Measurements from ENCODE around the gene TMEM126B.
"Not testable (repeated sequence)": the region's sequence is repeated elsewhere in the genome, so short reads cannot be mapped to it uniquely, and the experiment has no call there.

Gene TMEM126B

GRCh38 chr11:85663753-85664614 is 35.6 kb downstream of the TMEM126B start:
- peaks cover 43% of the 10 kb centered on the region for H3K4me1 Mint-ChIP-seq (ENCODE audit: low read depth)
- H3K9me3 Mint-ChIP-seq: no peaks in the 10 kb centered on the region
- peak overlapping the region; percentile 98 for H3K27ac Mint-ChIP-seq
- H3K4me3 Mint-ChIP-seq: peak overlapping the region; percentile 99
- no peaks in the 10 kb centered on the region for H3K27me3 Mint-ChIP-seq
- H3K36me3 Mint-ChIP-seq (ENCODE audit: low read depth): peaks cover 50% of the 10 kb centered on the region

- Mint-ChIP-seq H3K27ac (peak within 1 kb of the TSS; percentile 98), H3K27me3 (no peaks in the 10 kb centered on the region), H3K9me3 (no peaks in the 10 kb centered on the region), H3K36me3 (ENCODE audit: low read depth) (peaks cover 41% of the 10 kb centered on the region), H3K4me3 (peak within 1 kb of the TSS; percentile 99), H3K4me1 (ENCODE audit: low read depth) (peaks cover 36% of the 10 kb centered on the region)
Observed at GRCh38 chr11:85664615-85665481, 36.5 kb downstream of the TMEM126B start, which contains the start of gene CREBZF. CREBZF (minus strand) TSS chr11:85665129; CDS start chr11:85664875, 254 bp downstream.

DNA sequence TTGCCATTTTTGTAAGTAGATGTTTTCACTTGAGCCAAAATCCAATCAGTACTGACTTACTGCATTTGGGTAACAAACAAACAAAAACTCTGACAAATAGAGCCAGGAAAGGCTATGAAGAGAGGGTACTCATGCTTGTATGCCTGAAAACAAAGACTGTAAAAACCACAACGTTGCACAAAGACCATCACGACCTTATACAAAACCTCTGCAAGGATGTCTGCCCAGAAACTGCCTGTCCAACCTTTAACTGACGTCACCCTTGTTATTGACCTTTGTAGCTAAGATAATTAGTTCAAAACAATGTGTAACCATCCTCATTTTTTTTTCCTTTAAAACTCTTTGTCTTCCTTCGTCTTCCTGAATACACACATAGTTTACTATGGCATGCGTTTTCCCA is 37.3 kb downstream of the TMEM126B start:
- peaks cover 33% of the 10 kb centered on the region for H3K36me3 Mint-ChIP-seq (ENCODE audit: low read depth)
- H3K4me3 Mint-ChIP-seq: peak overlapping the region; percentile 99
- H3K27me3 Mint-ChIP-seq: no peaks in the 10 kb centered on the region
- H3K4me1 Mint-ChIP-seq (ENCODE audit: low read depth): peaks cover 27% of the 10 kb centered on the region
- no peaks in the 10 kb centered on the region for H3K9me3 Mint-ChIP-seq
- peak overlapping the region; percentile 98 for H3K27ac Mint-ChIP-seq

DNA sequence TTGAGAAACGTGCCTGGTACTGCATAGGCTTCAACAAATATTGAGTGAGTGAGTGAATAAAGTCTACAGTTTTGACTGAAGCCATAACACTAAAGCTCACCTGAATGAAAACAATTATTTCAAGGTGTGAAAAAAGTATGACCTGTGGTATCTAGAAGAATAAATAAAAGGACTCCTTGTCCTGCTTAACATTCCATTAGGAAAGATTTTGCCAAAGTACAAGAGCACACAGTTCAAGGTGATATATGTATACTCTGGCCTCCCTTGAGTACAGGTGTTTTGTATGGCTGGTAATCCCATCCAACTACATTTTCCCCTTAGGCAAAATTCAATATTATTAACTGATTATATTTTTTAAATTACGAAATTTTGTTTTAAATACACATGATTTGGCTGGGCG is 38.3 kb downstream of the TMEM126B start:
- Mint-ChIP-seq H3K4me3 (no peak overlapping the region), H3K27me3 (no peaks in the 10 kb centered on the region), H3K27ac (no peak overlapping the region), H3K4me1 (ENCODE audit: low read depth) (peaks cover 18% of the 10 kb centered on the region), H3K36me3 (ENCODE audit: low read depth) (peaks cover 24% of the 10 kb centered on the region), H3K9me3 (no peaks in the 10 kb centered on the region)

GRCh38 chr11:85668157-85668556 is 39.8 kb downstream of the TMEM126B start:
- Mint-ChIP-seq H3K9me3 (peaks cover 4% of the 10 kb centered on the region), H3K27me3 (no peaks in the 10 kb centered on the region), H3K36me3 (ENCODE audit: low read depth) (peaks cover 12% of the 10 kb centered on the region), H3K4me1 (ENCODE audit: low read depth) (peaks cover 13% of the 10 kb centered on the region), H3K4me3 (no peak overlapping the region), H3K27ac (no peak overlapping the region)

DNA sequence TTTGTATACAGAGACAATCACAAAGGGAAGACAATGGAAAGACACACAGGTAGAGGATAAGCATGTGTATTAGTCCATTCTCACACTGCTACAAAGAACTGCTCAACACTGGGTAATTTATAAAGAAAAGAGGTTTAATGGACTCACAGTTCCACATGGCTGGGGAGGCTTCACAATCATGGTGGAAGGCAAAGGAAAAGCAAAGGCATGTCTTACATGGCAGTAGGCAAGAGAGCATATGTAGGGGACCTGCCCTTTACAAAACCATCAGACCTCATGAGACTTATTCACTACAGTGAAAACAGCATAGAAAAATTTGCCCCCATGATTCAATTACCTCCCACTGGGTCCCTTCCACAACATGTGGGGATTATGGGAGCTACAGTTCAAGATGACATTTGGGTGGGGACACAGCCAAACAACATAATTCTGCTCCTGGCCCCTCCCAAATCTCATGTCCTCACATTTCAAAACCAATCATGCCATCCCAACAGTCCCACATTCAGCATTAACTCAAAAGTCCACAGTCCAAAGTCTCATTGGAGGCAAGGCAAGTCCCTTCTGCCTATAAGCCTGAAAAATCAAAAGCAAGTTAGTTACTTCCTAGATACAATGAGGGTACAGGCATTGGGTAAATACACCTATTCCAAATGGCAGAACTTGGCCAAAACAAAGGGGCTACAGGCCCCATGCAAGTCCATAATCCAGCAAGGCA is 42.7 kb downstream of the TMEM126B start:
- not testable (repeated sequence) for H3K4me3 Mint-ChIP-seq; H3K36me3 Mint-ChIP-seq (ENCODE audit: low read depth); H3K9me3 Mint-ChIP-seq; H3K4me1 Mint-ChIP-seq (ENCODE audit: low read depth); H3K27me3 Mint-ChIP-seq; H3K27ac Mint-ChIP-seq

DNA sequence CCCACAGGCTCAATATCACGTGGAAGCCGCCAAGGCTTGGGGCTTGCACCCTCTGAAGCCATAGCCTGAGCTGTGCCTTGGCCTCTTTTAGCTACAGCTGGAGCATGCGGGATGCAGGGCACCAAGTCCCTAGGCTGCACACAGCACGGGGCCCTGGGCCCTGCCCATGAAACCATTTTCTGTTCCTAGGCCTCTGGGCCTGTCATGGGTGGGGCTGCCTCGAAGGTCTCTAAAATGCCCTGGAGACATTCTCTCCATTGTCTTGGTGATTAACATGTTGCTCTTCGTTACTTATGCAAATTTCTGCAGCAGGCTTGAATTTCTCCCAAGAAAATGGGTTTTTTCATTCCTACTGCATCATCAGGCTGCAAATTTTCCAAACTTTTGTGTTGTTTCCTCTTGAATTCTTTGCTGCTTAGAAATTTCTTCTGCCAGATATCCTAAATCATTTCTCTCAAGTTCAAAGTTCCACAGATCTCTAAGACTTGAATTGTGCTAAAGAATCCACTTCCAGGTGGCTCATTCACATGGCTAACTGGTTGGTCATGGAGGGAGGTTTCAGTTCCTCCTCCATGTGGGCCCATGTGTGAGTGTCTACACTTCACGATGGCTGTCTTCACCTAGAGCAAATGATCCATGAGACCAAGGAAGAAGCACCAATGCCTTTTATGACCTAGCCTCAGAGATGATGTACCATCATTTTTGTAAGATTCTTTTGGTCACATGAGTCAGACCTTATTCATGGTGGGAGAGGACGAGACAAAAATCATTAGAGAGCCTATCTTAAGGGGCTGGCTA is 43.9 kb downstream of the TMEM126B start:
- Mint-ChIP-seq H3K27me3 (no peaks in the 10 kb centered on the region), H3K4me3 (no peak overlapping the region), H3K9me3 (peaks cover 4% of the 10 kb centered on the region), H3K4me1 (ENCODE audit: low read depth) (peaks cover 5% of the 10 kb centered on the region), H3K27ac (no peak overlapping the region), H3K36me3 (ENCODE audit: low read depth) (no peaks in the 10 kb centered on the region)

DNA sequence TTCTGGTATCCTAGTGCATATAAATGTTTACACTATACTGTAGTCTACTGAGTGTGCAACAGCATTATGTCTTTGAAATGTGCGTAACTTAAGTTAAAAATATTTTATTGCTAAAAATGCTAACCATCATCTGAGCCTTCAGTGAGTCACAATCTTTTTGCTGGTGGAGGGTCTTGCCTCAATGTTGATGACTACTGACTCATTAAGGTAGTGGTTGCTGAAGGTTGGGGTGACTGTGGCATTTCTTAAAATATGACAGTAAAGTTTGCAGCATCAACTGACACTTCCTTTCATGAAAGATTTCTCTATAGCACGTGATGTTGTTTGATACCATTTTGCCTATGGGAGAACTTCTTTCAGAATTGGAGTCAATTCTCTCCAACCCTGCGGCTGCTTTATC is 45.0 kb downstream of the TMEM126B start:
- no peaks in the 10 kb centered on the region for H3K27me3 Mint-ChIP-seq
- H3K27ac Mint-ChIP-seq: no peak overlapping the region
- no peak overlapping the region for H3K4me3 Mint-ChIP-seq
- H3K9me3 Mint-ChIP-seq: peaks cover 4% of the 10 kb centered on the region
- H3K4me1 Mint-ChIP-seq (ENCODE audit: low read depth): peaks cover 5% of the 10 kb centered on the region
- no peaks in the 10 kb centered on the region for H3K36me3 Mint-ChIP-seq (ENCODE audit: low read depth)

DNA sequence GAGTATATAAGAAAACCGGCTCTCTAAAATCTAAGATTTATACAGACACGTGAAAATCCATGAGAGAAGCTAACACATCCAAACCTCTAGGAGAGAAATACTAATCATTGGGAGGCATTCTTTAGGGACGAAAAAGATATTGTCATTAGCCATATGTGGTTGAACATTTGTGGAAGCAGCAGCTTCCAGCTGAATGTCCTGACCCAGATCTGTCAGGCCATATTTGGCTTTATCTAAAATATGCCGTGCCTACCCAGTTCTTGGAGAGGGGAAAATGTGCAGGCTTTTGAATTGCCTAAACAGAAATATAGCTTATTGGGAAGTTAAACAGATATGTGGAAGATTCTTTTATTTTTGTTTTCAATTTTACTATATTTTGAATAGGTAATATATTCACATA is 51.2 kb downstream of the TMEM126B start:
- no peaks in the 10 kb centered on the region for H3K9me3 Mint-ChIP-seq
- peaks cover 12% of the 10 kb centered on the region for H3K4me1 Mint-ChIP-seq (ENCODE audit: low read depth)
- H3K36me3 Mint-ChIP-seq (ENCODE audit: low read depth): no peaks in the 10 kb centered on the region
- no peak overlapping the region for H3K4me3 Mint-ChIP-seq
- peaks cover 3% of the 10 kb centered on the region for H3K27me3 Mint-ChIP-seq
- H3K27ac Mint-ChIP-seq: no peak overlapping the region

- Mint-ChIP-seq H3K27me3 (peaks cover 3% of the 10 kb centered on the region), H3K4me1 (ENCODE audit: low read depth) (peaks cover 12% of the 10 kb centered on the region), H3K36me3 (ENCODE audit: low read depth) (no peaks in the 10 kb centered on the region), H3K27ac (no peak overlapping the region), H3K9me3 (no peaks in the 10 kb centered on the region), H3K4me3 (no peak overlapping the region)
Observed at GRCh38 chr11:85680897-85681296, 52.5 kb downstream of the TMEM126B start.

DNA sequence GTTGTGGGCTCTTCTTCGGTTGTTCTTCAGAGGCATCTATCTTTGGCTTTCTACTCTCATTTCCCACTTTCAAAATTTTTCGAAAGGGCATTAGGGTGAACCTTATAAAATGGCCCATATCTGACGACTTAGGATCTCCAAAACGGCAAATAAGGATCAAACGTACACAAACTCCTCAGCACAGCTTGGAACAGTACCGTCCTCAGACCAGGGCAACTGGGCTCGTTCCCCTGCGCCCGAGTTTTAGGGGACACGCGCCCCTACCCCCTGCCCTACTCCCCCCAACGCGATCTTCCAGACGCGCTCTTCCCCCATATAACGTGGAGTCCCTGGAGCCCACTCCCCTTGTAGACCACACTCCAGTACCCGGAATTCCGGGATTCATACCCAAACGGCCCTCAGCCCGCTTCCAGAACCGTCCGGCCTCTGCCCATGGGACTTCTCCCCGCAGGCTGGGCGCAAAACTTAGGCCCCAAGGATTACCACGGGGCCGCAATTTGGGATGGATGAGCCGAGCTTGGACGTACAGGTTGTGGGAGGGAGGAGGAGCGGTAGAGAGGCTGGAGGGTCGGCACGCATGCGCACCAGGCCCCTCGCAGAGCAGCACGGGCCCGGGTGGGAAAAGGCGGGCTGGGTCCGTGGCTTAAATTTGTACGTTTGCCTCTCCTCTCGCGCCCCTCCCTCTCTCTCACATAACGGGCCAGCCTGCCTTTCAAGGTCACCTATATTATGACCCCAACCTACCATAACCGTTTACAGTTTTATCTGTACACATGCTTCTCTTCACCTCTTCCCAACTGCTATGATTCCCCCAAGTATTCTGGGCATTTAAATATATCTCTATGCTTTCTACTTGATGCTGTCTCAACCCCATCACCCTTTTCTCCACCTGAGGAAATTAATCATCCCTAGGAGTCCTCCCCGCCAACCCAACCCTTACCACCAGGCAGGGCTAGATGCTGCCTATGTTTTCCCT is 54.2 kb downstream of the TMEM126B start:
- H3K4me1 Mint-ChIP-seq (ENCODE audit: low read depth): peaks cover 12% of the 10 kb centered on the region
- H3K4me3 Mint-ChIP-seq: peak overlapping the region; percentile 70
- H3K9me3 Mint-ChIP-seq: no peaks in the 10 kb centered on the region
- H3K36me3 Mint-ChIP-seq (ENCODE audit: low read depth): no peaks in the 10 kb centered on the region
- H3K27me3 Mint-ChIP-seq: peaks cover 3% of the 10 kb centered on the region
- H3K27ac Mint-ChIP-seq: peak overlapping the region; percentile 91

DNA sequence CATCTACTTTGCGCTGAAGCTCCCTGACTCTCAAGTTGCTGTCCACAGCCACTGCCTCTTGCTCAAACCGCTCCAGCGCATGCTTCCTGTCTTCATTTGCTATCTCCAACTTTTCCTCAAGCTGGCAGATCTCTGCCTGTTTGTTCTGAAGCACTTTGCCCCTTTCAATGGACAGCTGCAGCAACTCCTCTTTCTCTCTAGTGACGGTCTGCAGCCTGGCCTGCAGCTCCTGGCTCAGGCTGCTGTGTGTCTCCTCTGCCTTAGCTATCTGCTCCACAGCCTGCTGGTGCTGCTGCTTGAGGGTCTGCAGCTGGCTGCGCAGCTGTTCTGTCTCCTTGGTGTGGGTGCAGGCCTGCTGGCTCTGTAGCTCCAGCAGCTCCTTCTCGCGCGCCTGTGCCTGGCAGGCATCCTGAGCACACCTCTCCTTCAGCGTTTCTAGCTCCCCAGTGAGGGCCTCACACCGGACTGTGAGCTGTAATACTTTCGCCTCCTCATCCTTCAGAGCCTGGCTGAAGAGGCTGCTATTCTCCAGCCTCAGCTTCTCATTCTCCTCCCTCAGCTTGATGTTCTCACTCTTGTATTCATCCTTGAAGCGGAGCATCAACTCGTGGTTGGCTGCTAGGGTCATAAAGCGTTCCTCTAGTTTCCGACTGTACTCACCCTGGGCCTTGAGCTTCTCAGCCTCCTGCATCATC is 56.9 kb downstream of the TMEM126B start:
- peaks cover 1% of the 10 kb centered on the region for H3K27me3 Mint-ChIP-seq
- no peak overlapping the region for H3K27ac Mint-ChIP-seq
- no peak overlapping the region for H3K4me3 Mint-ChIP-seq
- no peaks in the 10 kb centered on the region for H3K36me3 Mint-ChIP-seq (ENCODE audit: low read depth)
- peaks cover 12% of the 10 kb centered on the region for H3K4me1 Mint-ChIP-seq (ENCODE audit: low read depth)
- H3K9me3 Mint-ChIP-seq: no peaks in the 10 kb centered on the region

Data from stimulated activated naive CD8-positive, alpha-beta T cell treated with anti-CD3 and anti-CD28 coated beads, Interleukin-15, Interleukin-2, amounts not matched to agents 100 ng/mL and 50 ng/mL, for 24 hours (primary cell).